ENCODE results near the gene GGCX.

Gene GGCX

GRCh38 chr2:85602476-85603234 is 41.4 kb upstream of the GGCX start, which contains the start of gene TMEM150A:
TMEM150A (minus strand) TSS chr2:85602698; CDS start chr2:85601948, 750 bp downstream.
- 0 out of 2 replicates have a peak, but pooled peaks have one; percentile 1 for TF ChIP-seq CTCF (IDR thresholded peaks at IDR 0.05; ENCODE audit: control insufficient read depth, extremely low read depth, insufficient read depth)
- peak within 1 kb of the TSS; percentile 81 for H3K4me3 ChIP-seq (ENCODE audit: low read depth, low read length)
- DNase-seq (ENCODE audit: low read depth), result no peak

GRCh38 chr2:85601771-85602475 is 40.6 kb upstream of the GGCX start:
- peak overlapping the region; percentile 81 for H3K4me3 ChIP-seq (ENCODE audit: low read depth, low read length)
- no peak for TF ChIP-seq CTCF (IDR thresholded peaks at IDR 0.05; ENCODE audit: control insufficient read depth, extremely low read depth, insufficient read depth)
- DNase-seq (ENCODE audit: low read depth), result no peak

GRCh38 chr2:85600951-85601770 is 39.9 kb upstream of the GGCX start:
- no peak for TF ChIP-seq CTCF (IDR thresholded peaks at IDR 0.05; ENCODE audit: control insufficient read depth, extremely low read depth, insufficient read depth)
- H3K4me3 ChIP-seq (ENCODE audit: low read depth, low read length), result peak overlapping the region; percentile 81

GRCh38 chr2:85600235-85600575 is 38.9 kb upstream of the GGCX start:
- DNase-seq (ENCODE audit: low read depth), result no peak
- H3K4me3 ChIP-seq (ENCODE audit: low read depth, low read length), result no peak overlapping the region
- no peak for TF ChIP-seq CTCF (IDR thresholded peaks at IDR 0.05; ENCODE audit: control insufficient read depth, extremely low read depth, insufficient read depth)

More at GRCh38 chr2:85600951-85601770, 39.9 kb upstream of the GGCX start:
- DNase-seq (ENCODE audit: low read depth), result no peak

GRCh38 chr2:85599468-85600234 is 38.4 kb upstream of the GGCX start:
- no peak for DNase-seq (ENCODE audit: low read depth)
- no peak overlapping the region for H3K4me3 ChIP-seq (ENCODE audit: low read depth, low read length)
- TF ChIP-seq CTCF (IDR thresholded peaks at IDR 0.05; ENCODE audit: control insufficient read depth, extremely low read depth, insufficient read depth), result no peak

All from LNCaP clone FGC (cell line).